GM23248 (cell line): ENCODE data around the gene PIK3CB. TPM values are rescaled to one million over a fixed set of nuclear protein-coding genes. Genes with fewer than 3 reads are reported as not detected.

Experiments used
- DNase-seq: peaks from one replicate; pipeline ENCODE4 v3.0.0-alpha.2; 2015
- H2AFZ ChIP-seq: fragments of 200-600 bp; sonication (generic); 2 replicates; pipeline ENCODE4 v1.6.1; 2016; ENCODE audit warnings: antibody characterized with exemption
- H3F3A ChIP-seq: fragments of 200-600 bp; sonication (generic); 2 replicates; pipeline ENCODE4 v1.6.1; 2016; ENCODE audit warnings: mild to moderate bottlenecking, antibody characterized with exemption, mixed run types; ENCODE audit not compliant: insufficient read depth
- H3K27ac ChIP-seq: fragments of 200-600 bp; sonication (generic); 2 replicates; pipeline ENCODE4 v1.5.1; 2016; ENCODE audit warnings: mild to moderate bottlenecking
- H3K27me3 ChIP-seq: fragments of 200-600 bp; sonication (generic); replicated peaks from 2 replicates; pipeline ENCODE4 v1.6.1; 2016; ENCODE audit warnings: mild to moderate bottlenecking; ENCODE audit not compliant: insufficient read depth
- H3K36me3 ChIP-seq: fragments of 200-600 bp; sonication (generic); 2 replicates; pipeline ENCODE4 v1.6.1; 2016; ENCODE audit warnings: low read depth, mild to moderate bottlenecking
- H3K4me1 ChIP-seq: fragments of 200-600 bp; sonication (generic); 2 replicates; pipeline ENCODE4 v1.6.1; 2016; ENCODE audit warnings: mild to moderate bottlenecking; ENCODE audit not compliant: insufficient read depth
- H3K4me2 ChIP-seq: fragments of 200-600 bp; sonication (generic); one replicate; pipeline ENCODE4 v1.6.1; 2016; ENCODE audit warnings: mild to moderate bottlenecking; ENCODE audit not compliant: unreplicated experiment
- H3K4me3 ChIP-seq: fragments of 200-600 bp; sonication (generic); 2 replicates; pipeline ENCODE4 v1.5.1; 2016; ENCODE audit warnings: mild to moderate bottlenecking
- H3K79me2 ChIP-seq: fragments of 200-600 bp; sonication (generic); 2 replicates; pipeline ENCODE4 v1.6.1; 2016; ENCODE audit warnings: mild to moderate bottlenecking; ENCODE audit not compliant: insufficient read depth
- H3K9ac ChIP-seq: fragments of 200-600 bp; sonication (generic); 2 replicates; pipeline ENCODE4 v1.6.1; 2016; ENCODE audit warnings: mild to moderate bottlenecking
- H3K9me2 ChIP-seq: fragments of 200-600 bp; sonication (generic); 2 replicates; pipeline ENCODE4 v1.6.1; 2016; ENCODE audit warnings: mixed run types, mild to moderate bottlenecking, moderate library complexity; ENCODE audit not compliant: insufficient read depth
- H3K9me3 ChIP-seq: fragments of 200-600 bp; sonication (generic); one replicate; pipeline ENCODE4 v1.6.1; 2017; ENCODE audit warnings: low read depth
- H4K20me1 ChIP-seq: fragments of 200-600 bp; sonication (generic); 2 replicates; pipeline ENCODE4 v1.6.0; 2016; ENCODE audit not compliant: insufficient read depth
- EZH2 ChIP-seq: fragments of 200-600 bp; sonication (generic); IDR thresholded peaks from 2 replicates; pipeline ENCODE4 v1.6.1; 2018; ENCODE audit warnings: antibody characterized with exemption, mild to moderate bottlenecking; ENCODE audit not compliant: insufficient read depth, poor library complexity, severe bottlenecking
- EZH2phosphoT487 ChIP-seq: fragments of 200-600 bp; sonication (generic); IDR thresholded peaks from 2 replicates; pipeline ENCODE4 v1.6.1; 2018; ENCODE audit warnings: antibody characterized with exemption, moderate library complexity, mild to moderate bottlenecking, low read depth; ENCODE audit not compliant: insufficient read depth
- WGBS, 2 experiments: methylation state at CpG; one replicate each; pipeline ENCODE4 v1.1.6; 2015 to 2017; ENCODE audit warnings: low lambda C conversion rate in 2 of 2, low coverage in 1 of 2; ENCODE audit errors: missing lambda C conversion rate in 2 of 2; 5-methylcytosine and 5-hydroxymethylcytosine counted together
- in situ Hi-C: fragments of 300-500 bp; cut with MboI; formaldehyde crosslinking; loops from 2 replicates; pipeline ENCODE4 v1.15.0; 2020
- polyA plus RNA-seq: library from polyadenylated mRNA; unstranded; fragments of >200 nt; fragmentation: Nextera tagmentation; extraction: Ambion mirVana; gene quantifications from 2 replicates; pipeline ENCODE4 v1.2.1, GENCODE V29; 2016
- total RNA-seq: library from RNA; depleted of rRNA; stranded (reverse); fragments of >200 nt; shearing (Covaris generic); gene quantifications from 2 replicates; pipeline ENCODE4 v1.2.3, GENCODE V29; 2014

PIK3CB gene
- total and polyA plus RNA-seq, 2 experiments from 2014 or later: 4.8 to 6.4 TPM

DNA sequence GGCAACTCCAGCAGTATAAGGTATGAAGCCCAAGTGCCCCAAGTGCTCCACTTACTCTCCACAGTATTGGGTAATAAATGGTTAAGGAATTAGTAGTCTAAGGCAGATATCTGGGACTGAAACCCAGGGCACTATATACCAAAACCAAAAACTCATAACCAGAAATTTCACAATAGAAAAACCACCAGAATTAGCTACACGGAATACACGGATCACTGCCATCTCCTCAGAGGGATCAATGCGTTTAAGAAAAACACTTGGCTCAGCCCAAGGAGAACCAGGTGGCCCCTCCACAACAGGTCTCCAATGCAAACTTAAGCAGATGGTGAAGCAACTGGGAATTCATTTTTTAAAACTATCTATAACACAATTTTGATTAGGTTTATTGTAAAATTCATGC lies 142.6 kb downstream of the PIK3CB start:
- in situ Hi-C loops: no loop called here
- Histone ChIP-seq H3K27me3 (no peaks in the 10 kb centered on the region), H3K36me3 (no peaks in the 10 kb centered on the region), H2AFZ (no peak overlapping the region), H3K9ac (no peak overlapping the region), H4K20me1 (no peaks in the 10 kb centered on the region), H3K4me3 (no peak overlapping the region), H3K4me2 (no peak overlapping the region), H3K9me3 (no peaks in the 10 kb centered on the region), H3K27ac (no peak overlapping the region), H3K79me2 (no peaks in the 10 kb centered on the region), H3K9me2 (no peaks in the 10 kb centered on the region), H3F3A (peaks cover 25% of the 10 kb centered on the region), H3K4me1 (peaks cover 34% of the 10 kb centered on the region)
- WGBS, 2 experiments: 98 to 100% methylated on average over 3 of the region's 3 CpGs
- TF ChIP-seq EZH2: no peak
- no peak for TF ChIP-seq EZH2phosphoT487
- no peak for DNase-seq

DNA sequence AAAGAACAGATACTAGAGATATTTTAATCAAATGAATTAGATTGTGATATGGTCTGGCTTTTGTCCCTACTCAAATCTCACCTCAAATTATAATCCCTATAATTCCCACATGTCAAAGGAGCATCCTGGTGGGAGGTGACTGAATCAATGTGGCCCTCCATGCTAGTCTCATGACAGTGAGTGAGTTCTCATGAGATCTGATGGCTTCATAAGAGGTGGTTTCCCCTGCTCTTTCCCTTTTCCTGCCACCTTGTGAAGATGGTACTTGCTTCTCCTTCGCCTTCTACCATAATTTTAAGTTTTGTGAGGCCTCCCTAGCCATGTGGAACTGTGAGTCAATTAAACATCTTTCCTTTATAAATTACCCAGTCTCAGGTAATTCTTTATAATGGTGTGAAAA lies 143.4 kb downstream of the PIK3CB start:
- no peaks in the 10 kb centered on the region for H3K27me3 ChIP-seq
- no peak overlapping the region for H3K4me3 ChIP-seq
- no peak for DNase-seq
- no peak overlapping the region for H2AFZ ChIP-seq
- in situ Hi-C loops: no loop called here
- no peaks in the 10 kb centered on the region for H3K79me2 ChIP-seq
- no peak overlapping the region for H3K9ac ChIP-seq
- H3K27ac ChIP-seq: no peak overlapping the region
- no peaks in the 10 kb centered on the region for H3K9me2 ChIP-seq
- no peaks in the 10 kb centered on the region for H3K36me3 ChIP-seq
- no peaks in the 10 kb centered on the region for H4K20me1 ChIP-seq
- 97 to 100% methylated on average over 1 of the region's 1 CpG for WGBS, 2 experiments
- TF ChIP-seq EZH2phosphoT487 (no peak), EZH2 (no peak)
- H3K4me2 ChIP-seq: no peak overlapping the region
- H3K4me1 ChIP-seq: peaks cover 34% of the 10 kb centered on the region
- H3F3A ChIP-seq: peaks cover 29% of the 10 kb centered on the region
- no peaks in the 10 kb centered on the region for H3K9me3 ChIP-seq

DNA sequence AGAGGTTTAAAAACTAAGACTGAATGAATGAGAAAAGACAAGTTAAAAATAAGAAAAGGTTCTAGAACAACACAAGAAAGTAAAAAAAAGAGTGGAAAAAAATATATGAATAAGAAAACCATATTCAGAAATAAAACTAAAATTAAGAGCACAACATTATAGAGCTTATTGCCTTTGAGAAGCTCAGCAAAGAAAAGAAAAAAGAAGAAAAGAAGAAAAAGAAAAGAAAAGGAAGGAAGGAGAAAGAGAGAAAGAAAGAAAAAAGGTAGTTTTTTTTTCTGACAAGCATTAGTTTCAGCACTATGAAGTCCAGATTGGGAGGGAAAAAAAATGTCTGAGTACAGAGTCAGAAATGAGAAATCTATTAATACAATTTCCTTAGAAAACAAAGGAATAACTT lies 144.7 kb downstream of the PIK3CB start:
- no peak for DNase-seq
- no peak for TF ChIP-seq EZH2
- Histone ChIP-seq H2AFZ (no peak overlapping the region), H3K9me3 (no peaks in the 10 kb centered on the region), H3K27ac (no peak overlapping the region), H4K20me1 (no peaks in the 10 kb centered on the region), H3K27me3 (no peaks in the 10 kb centered on the region), H3K4me1 (peaks cover 33% of the 10 kb centered on the region), H3K9me2 (no peaks in the 10 kb centered on the region), H3K9ac (no peak overlapping the region), H3F3A (peaks cover 37% of the 10 kb centered on the region), H3K4me3 (no peak overlapping the region), H3K36me3 (no peaks in the 10 kb centered on the region), H3K4me2 (no peak overlapping the region), H3K79me2 (no peaks in the 10 kb centered on the region)
- in situ Hi-C loops: no loop called here

DNA sequence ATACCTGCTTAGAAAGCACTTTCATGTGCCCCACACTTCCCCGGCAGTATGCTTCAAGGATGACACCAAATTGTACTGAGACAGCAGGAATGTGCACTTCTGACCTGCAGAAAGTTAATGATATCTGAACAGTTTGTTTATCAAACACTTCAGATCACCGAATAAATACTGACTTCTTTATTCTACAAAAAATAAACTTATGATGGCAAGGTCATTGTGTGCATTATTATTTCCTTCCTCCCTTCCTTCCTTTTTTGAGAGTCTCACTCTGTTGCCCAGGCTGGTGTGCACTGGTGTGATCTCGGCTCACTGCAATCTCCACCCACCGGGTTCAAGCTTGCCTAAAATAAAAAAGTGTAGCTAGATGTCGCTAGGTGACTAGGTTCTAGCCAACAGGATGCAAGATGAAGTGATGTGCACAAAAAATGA lies 145.8 kb downstream of the PIK3CB start:
- no peak overlapping the region for H3K27ac ChIP-seq
- no peaks in the 10 kb centered on the region for H3K79me2 ChIP-seq
- no peak overlapping the region for H3K9ac ChIP-seq
- H3F3A ChIP-seq: peaks cover 29% of the 10 kb centered on the region
- H2AFZ ChIP-seq: no peak overlapping the region
- no peak overlapping the region for H3K4me3 ChIP-seq
- H3K36me3 ChIP-seq: no peaks in the 10 kb centered on the region
- peaks cover 23% of the 10 kb centered on the region for H3K4me1 ChIP-seq
- no peak overlapping the region for H3K4me2 ChIP-seq
- in situ Hi-C loops: no loop called here
- WGBS, 2 experiments: 96 to 97% methylated on average over 5 of the region's 5 CpGs
- no peaks in the 10 kb centered on the region for H3K27me3 ChIP-seq
- no peaks in the 10 kb centered on the region for H4K20me1 ChIP-seq
- no peaks in the 10 kb centered on the region for H3K9me3 ChIP-seq
- DNase-seq: no peak
- H3K9me2 ChIP-seq: no peaks in the 10 kb centered on the region
- TF ChIP-seq EZH2phosphoT487: no peak
- no peak for TF ChIP-seq EZH2

DNA sequence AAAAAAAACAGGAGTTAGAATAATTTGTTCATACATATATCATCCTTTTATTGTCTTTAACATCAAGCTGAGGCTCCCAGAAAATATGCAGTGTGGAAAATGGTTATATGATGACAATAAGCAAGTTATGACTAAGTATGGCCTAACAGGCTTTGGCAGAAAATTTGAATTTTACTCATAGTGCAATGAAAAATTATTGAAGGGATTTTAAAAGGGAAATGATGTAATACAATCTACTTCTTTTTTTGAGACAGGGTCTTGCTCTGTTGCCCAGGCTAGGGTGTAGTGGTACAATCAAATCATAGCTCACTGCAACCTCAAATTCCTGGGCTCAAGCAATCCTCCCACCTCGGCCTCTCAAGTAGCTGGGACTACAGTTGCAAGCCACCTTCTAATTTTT lies 147.5 kb downstream of the PIK3CB start:
- H3K9ac ChIP-seq: no peak overlapping the region
- peak overlapping the region; percentile 48 for H3K27ac ChIP-seq
- no peaks in the 10 kb centered on the region for H3K36me3 ChIP-seq
- WGBS, 2 experiments: 95 to 96% methylated on average over 1 of the region's 1 CpG
- H3K9me3 ChIP-seq: no peaks in the 10 kb centered on the region
- H4K20me1 ChIP-seq: no peaks in the 10 kb centered on the region
- H3K9me2 ChIP-seq: no peaks in the 10 kb centered on the region
- TF ChIP-seq EZH2phosphoT487: peak; percentile 65; the same call in 1 of the 2 replicates
- TF ChIP-seq EZH2: no peak
- H3K79me2 ChIP-seq: no peaks in the 10 kb centered on the region
- peak overlapping the region; percentile 26 for H3K4me2 ChIP-seq
- no peak overlapping the region for H2AFZ ChIP-seq
- peak; percentile 83 for DNase-seq
- in situ Hi-C loops: no loop called here
- H3F3A ChIP-seq: peaks cover 29% of the 10 kb centered on the region
- H3K4me1 ChIP-seq: peaks cover 17% of the 10 kb centered on the region
- H3K27me3 ChIP-seq: no peaks in the 10 kb centered on the region
- H3K4me3 ChIP-seq: no peak overlapping the region
